ENCODE measurements around the gene RAB5A.
"Not testable (repeated sequence)": the region's sequence is repeated elsewhere in the genome, so short reads cannot be mapped to it uniquely, and the experiment has no call there.

Gene RAB5A

DNA sequence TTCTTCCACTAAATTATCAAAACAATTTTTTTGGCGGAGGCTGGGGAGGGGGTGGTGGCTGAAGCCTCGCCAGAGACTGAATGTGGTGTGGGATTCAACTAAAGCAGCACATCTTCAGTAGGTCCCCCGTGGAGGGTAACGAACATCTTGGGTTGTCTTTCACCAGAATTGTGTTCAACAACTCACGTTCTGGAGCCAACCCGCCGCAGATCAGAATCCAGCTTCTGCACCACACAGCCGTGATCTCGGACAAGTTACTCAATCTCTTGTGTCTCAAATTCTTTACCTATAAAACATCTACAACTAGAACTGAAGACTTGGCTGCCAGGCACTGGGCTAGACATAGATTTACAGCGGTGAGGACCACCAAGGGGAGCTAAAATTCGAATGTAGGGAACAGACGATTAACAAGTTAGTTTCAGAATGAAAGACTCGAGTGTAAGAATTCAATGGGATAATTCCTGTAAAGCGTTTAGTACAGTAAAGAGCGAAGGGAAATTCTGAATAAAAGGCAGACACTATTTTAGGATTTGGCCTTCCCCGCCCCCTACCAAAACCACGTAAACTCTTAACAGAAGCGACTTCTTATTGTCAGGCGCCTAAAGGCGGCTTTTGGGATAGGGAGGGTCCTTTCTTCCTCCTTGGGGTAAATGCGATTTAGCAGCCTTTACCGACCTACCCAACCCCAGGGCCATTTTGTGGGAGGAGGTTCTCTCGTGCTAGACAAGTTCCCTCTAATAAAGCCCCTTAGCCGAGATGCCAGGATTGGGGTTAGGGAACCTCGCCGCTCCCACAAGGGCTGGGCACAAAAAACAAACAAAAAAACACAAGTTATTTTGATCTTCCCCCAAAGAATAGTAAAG is 697 bp upstream of the RAB5A start:
- H3K4me3 ChIP-seq (ENCODE audit: low read depth, low read length): peak overlapping the region; percentile 91
- DNase-seq (ENCODE audit: low read depth): no peak
- no peak for TF ChIP-seq CTCF (IDR thresholded peaks at IDR 0.05; ENCODE audit: low read depth, low read length, missing control alignments)
- in situ Hi-C loops (cut with HindIII; ENCODE audit: low sequenced_read_pairs): no loop called here

DNA sequence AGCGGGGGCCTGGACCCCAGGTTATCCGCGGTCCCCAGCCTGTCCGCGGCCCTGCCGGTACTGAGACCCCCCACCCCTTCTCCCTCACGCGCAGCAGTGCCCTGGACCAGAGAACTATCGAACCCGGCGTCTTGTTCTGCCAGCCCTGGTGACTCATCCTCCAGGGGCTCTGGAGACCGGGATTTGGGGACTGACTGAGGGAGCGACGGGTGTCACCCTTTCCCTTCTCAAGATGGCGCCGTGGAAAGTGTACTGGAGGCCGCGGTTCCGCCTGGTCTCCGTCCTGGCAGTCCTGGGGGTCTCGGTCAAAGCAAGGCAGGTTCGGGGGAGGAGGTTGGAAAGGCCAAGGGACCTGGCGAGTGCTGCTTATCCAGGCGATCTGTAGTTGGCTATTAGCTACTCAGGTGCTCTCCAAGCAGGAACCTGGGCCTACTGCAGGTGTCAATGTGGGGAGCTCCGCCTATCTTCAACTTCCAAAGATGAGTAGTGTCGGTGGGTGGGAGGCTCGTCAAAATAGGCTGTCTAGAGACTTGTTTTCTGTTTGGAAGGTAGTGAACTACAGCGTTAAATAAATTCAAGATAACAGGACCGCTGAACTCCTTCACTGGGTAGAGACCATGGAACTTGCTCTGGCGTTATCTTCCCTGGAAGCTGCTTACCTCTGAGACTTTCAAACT is 790 bp downstream of the RAB5A start:
- H3K4me3 ChIP-seq (ENCODE audit: low read depth, low read length): peak overlapping the region; percentile 91
- no peak for DNase-seq (ENCODE audit: low read depth)
- TF ChIP-seq CTCF (IDR thresholded peaks at IDR 0.05; ENCODE audit: low read depth, low read length, missing control alignments): no peak
- in situ Hi-C loops (cut with HindIII; ENCODE audit: low sequenced_read_pairs): no loop called here

DNA sequence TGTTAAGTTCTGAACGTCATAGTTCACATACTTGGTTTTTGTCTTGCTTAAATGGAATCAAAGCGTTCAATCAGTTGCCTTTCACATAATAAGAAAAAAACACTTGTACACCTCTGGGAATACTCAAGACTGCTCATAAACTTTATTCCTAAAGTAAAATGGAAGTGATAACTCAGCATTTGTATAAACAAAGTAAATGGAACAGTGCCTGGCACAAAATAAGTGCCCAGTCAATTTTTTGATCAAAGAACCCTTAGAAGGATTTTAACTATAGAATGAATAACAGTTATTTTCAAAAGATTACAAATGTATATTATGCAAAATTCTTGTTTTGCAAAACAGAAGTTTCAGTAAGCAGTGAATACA is 1.3 kb downstream of the RAB5A start:
- peak overlapping the region; percentile 91 for H3K4me3 ChIP-seq (ENCODE audit: low read depth, low read length)
- no peak for TF ChIP-seq CTCF (IDR thresholded peaks at IDR 0.05; ENCODE audit: low read depth, low read length, missing control alignments)
- in situ Hi-C loops (cut with HindIII; ENCODE audit: low sequenced_read_pairs): no loop called here
- DNase-seq (ENCODE audit: low read depth): no peak

DNA sequence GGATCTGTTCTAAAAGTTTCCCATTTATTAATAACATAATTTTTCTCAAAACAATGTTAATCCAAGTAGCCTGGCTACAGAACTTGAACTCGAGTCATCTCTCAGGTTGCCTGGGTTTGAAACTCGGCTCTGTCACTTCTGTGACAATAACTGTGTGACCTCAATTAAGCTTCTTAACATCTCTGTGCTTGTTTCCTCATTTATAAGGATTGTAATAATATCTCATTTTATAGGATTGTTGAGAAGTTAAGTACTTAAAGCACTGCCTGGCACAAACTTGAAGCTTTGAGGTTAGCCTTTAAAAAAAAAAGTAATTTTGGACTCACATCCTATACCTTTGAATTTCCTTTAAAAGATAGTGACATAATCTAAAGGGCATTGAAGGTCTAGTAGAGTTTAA is 3.4 kb downstream of the RAB5A start:
- no peak overlapping the region for H3K4me3 ChIP-seq (ENCODE audit: low read depth, low read length)
- in situ Hi-C loops (cut with HindIII; ENCODE audit: low sequenced_read_pairs): no loop called here
- TF ChIP-seq CTCF (IDR thresholded peaks at IDR 0.05; ENCODE audit: low read depth, low read length, missing control alignments): no peak
- no peak for DNase-seq (ENCODE audit: low read depth)

DNA sequence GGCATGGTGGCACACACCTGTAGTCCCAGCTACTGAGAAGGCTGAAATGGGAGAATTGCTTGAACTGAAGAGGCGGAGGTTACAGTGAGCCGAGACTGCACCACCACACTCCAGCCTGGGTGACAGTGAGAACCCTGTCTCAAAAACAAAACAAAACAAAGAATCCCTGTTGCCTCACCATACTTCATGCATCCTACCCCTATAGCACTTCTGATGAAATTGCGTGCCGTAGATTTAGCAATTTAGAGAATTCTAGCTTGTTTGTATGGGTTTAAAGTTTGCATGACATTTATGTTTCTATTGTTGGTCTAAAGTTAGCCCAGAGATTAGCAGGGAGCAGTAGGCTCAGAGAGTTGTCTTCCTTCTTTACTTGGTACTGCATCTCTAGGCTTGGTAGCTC is 7.8 kb downstream of the RAB5A start:
- no peak overlapping the region for H3K4me3 ChIP-seq (ENCODE audit: low read depth, low read length)
- in situ Hi-C loops (cut with HindIII; ENCODE audit: low sequenced_read_pairs): no loop called here
- DNase-seq (ENCODE audit: low read depth): no peak
- no peak for TF ChIP-seq CTCF (IDR thresholded peaks at IDR 0.05; ENCODE audit: low read depth, low read length, missing control alignments)

- in situ Hi-C loops (cut with HindIII; ENCODE audit: low sequenced_read_pairs); H3K4me3 ChIP-seq (ENCODE audit: low read depth, low read length); DNase-seq (ENCODE audit: low read depth): not testable (repeated sequence)
Measured at GRCh38 chr3:19957354-19957753, 10.5 kb downstream of the RAB5A start.

DNA sequence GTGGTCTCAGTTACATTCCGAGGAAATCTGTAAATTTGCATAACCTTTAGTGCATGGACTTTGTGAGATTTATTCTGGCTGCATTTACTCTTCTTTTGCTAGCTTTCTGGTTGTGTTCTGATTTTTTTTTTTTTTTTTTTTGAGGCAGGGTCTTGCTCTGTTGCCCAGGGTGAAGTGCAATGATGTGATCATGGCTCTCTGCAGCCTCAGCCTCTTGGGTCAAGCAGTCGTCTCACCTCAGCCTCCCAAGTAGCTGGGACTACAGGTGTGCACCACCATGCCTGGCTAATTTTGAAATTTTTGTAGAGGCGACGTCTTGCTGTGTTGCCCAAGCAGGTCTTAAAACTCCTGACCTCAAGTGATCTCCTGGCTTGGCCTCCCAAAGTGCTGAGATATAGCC is 12.6 kb downstream of the RAB5A start:
- no peak overlapping the region for H3K4me3 ChIP-seq (ENCODE audit: low read depth, low read length)
- in situ Hi-C loops (cut with HindIII; ENCODE audit: low sequenced_read_pairs): no loop called here
- TF ChIP-seq CTCF (IDR thresholded peaks at IDR 0.05; ENCODE audit: low read depth, low read length, missing control alignments): no peak
- DNase-seq (ENCODE audit: low read depth): no peak

Data from astrocyte of the cerebellum (primary cell).